ENCODE measurements around the gene PAPPA.

The PAPPA gene

GRCh38 chr9:116416421-116416820, 262.8 kb downstream of the PAPPA start:
- no peaks in the 10 kb centered on the region for H3K36me3 ChIP-seq (ENCODE audit: control insufficient read depth in 1 of 2, insufficient read depth in 2 of 2, low read length in 2 of 2)
- no peak overlapping the region for H3K4me3 ChIP-seq (ENCODE audit: low read depth in 1 of 2, low read length in 2 of 2)
- H3K27me3 ChIP-seq (ENCODE audit: low read depth, low read length), result no peaks in the 10 kb centered on the region
- no peak overlapping the region for H3K27ac ChIP-seq (ENCODE audit: low read length)
- H3K9me3 ChIP-seq (ENCODE audit: control insufficient read depth in 1 of 2, low read length in 2 of 2), result no peaks in the 10 kb centered on the region
- no peaks in the 10 kb centered on the region for H3K4me1 ChIP-seq (ENCODE audit: control insufficient read depth in 1 of 2, insufficient read depth in 2 of 2, low read length in 2 of 2)

GRCh38 chr9:116417464-116417863, 263.9 kb downstream of the PAPPA start:
- H3K4me1 ChIP-seq (ENCODE audit: control insufficient read depth in 1 of 2, insufficient read depth in 2 of 2, low read length in 2 of 2), result no peaks in the 10 kb centered on the region
- H3K27ac ChIP-seq (ENCODE audit: low read length), result no peak overlapping the region
- no peaks in the 10 kb centered on the region for H3K36me3 ChIP-seq (ENCODE audit: control insufficient read depth in 1 of 2, insufficient read depth in 2 of 2, low read length in 2 of 2)
- H3K9me3 ChIP-seq (ENCODE audit: control insufficient read depth in 1 of 2, low read length in 2 of 2), result no peaks in the 10 kb centered on the region
- no peak overlapping the region for H3K4me3 ChIP-seq (ENCODE audit: low read depth in 1 of 2, low read length in 2 of 2)
- no peaks in the 10 kb centered on the region for H3K27me3 ChIP-seq (ENCODE audit: low read depth, low read length)

- Histone ChIP-seq H3K27ac (ENCODE audit: low read length) (no peak overlapping the region), H3K36me3 (ENCODE audit: control insufficient read depth in 1 of 2, insufficient read depth in 2 of 2, low read length in 2 of 2) (no peaks in the 10 kb centered on the region), H3K4me1 (ENCODE audit: control insufficient read depth in 1 of 2, insufficient read depth in 2 of 2, low read length in 2 of 2) (no peaks in the 10 kb centered on the region), H3K4me3 (ENCODE audit: low read depth in 1 of 2, low read length in 2 of 2) (no peak overlapping the region), H3K27me3 (ENCODE audit: low read depth, low read length) (no peaks in the 10 kb centered on the region), H3K9me3 (ENCODE audit: control insufficient read depth in 1 of 2, low read length in 2 of 2) (no peaks in the 10 kb centered on the region)
Measured at GRCh38 chr9:116419181-116419580, 265.6 kb downstream of the PAPPA start.

- no peaks in the 10 kb centered on the region for H3K27me3 ChIP-seq (ENCODE audit: low read depth, low read length)
- H3K27ac ChIP-seq (ENCODE audit: low read length), result no peak overlapping the region
- peaks cover 0 to 11% of the 10 kb centered on the region in 2 donors for H3K36me3 ChIP-seq (ENCODE audit: control insufficient read depth in 1 of 2, insufficient read depth in 2 of 2, low read length in 2 of 2)
- H3K4me1 ChIP-seq (ENCODE audit: control insufficient read depth in 1 of 2, insufficient read depth in 2 of 2, low read length in 2 of 2), result no peaks in the 10 kb centered on the region
- H3K4me3 ChIP-seq (ENCODE audit: low read depth in 1 of 2, low read length in 2 of 2), result no peak overlapping the region
- H3K9me3 ChIP-seq (ENCODE audit: control insufficient read depth in 1 of 2, low read length in 2 of 2), result no peaks in the 10 kb centered on the region
Measured at GRCh38 chr9:116420993-116421538, 267.5 kb downstream of the PAPPA start.

GRCh38 chr9:116422119-116422979, 268.8 kb downstream of the PAPPA start:
- Histone ChIP-seq H3K36me3 (ENCODE audit: control insufficient read depth in 1 of 2, insufficient read depth in 2 of 2, low read length in 2 of 2) (peaks cover 0 to 11% of the 10 kb centered on the region in 2 donors), H3K27me3 (ENCODE audit: low read depth, low read length) (no peaks in the 10 kb centered on the region), H3K4me3 (ENCODE audit: low read depth in 1 of 2, low read length in 2 of 2) (no peak overlapping the region), H3K27ac (ENCODE audit: low read length) (no peak overlapping the region), H3K9me3 (ENCODE audit: control insufficient read depth in 1 of 2, low read length in 2 of 2) (no peaks in the 10 kb centered on the region), H3K4me1 (ENCODE audit: control insufficient read depth in 1 of 2, insufficient read depth in 2 of 2, low read length in 2 of 2) (no peaks in the 10 kb centered on the region)

GRCh38 chr9:116423149-116423548, 269.6 kb downstream of the PAPPA start:
- Histone ChIP-seq H3K9me3 (ENCODE audit: control insufficient read depth in 1 of 2, low read length in 2 of 2) (no peaks in the 10 kb centered on the region), H3K36me3 (ENCODE audit: control insufficient read depth in 1 of 2, insufficient read depth in 2 of 2, low read length in 2 of 2) (peaks cover 0 to 11% of the 10 kb centered on the region in 2 donors), H3K27ac (ENCODE audit: low read length) (no peak overlapping the region), H3K27me3 (ENCODE audit: low read depth, low read length) (no peaks in the 10 kb centered on the region), H3K4me3 (ENCODE audit: low read depth in 1 of 2, low read length in 2 of 2) (no peak overlapping the region), H3K4me1 (ENCODE audit: control insufficient read depth in 1 of 2, insufficient read depth in 2 of 2, low read length in 2 of 2) (no peaks in the 10 kb centered on the region)

GRCh38 chr9:116425244-116425643, 271.7 kb downstream of the PAPPA start:
- peaks cover 0 to 11% of the 10 kb centered on the region in 2 donors for H3K36me3 ChIP-seq (ENCODE audit: control insufficient read depth in 1 of 2, insufficient read depth in 2 of 2, low read length in 2 of 2)

GRCh38 chr9:116430849-116431248, 277.3 kb downstream of the PAPPA start:
- Histone ChIP-seq H3K4me3 (ENCODE audit: low read depth in 1 of 2, low read length in 2 of 2) (no peak overlapping the region), H3K9me3 (ENCODE audit: control insufficient read depth in 1 of 2, low read length in 2 of 2) (no peaks in the 10 kb centered on the region), H3K4me1 (ENCODE audit: control insufficient read depth in 1 of 2, insufficient read depth in 2 of 2, low read length in 2 of 2) (no peaks in the 10 kb centered on the region), H3K27me3 (ENCODE audit: low read depth, low read length) (no peaks in the 10 kb centered on the region), H3K27ac (ENCODE audit: low read length) (no peak overlapping the region), H3K36me3 (ENCODE audit: control insufficient read depth in 1 of 2, insufficient read depth in 2 of 2, low read length in 2 of 2) (peaks cover 0 to 1% of the 10 kb centered on the region in 2 donors)

More at GRCh38 chr9:116425244-116425643, 271.7 kb downstream of the PAPPA start:
- H3K27me3 ChIP-seq (ENCODE audit: low read depth, low read length), result no peaks in the 10 kb centered on the region
- H3K4me1 ChIP-seq (ENCODE audit: control insufficient read depth in 1 of 2, insufficient read depth in 2 of 2, low read length in 2 of 2), result no peaks in the 10 kb centered on the region
- H3K27ac ChIP-seq (ENCODE audit: low read length), result no peak overlapping the region
- no peak overlapping the region for H3K4me3 ChIP-seq (ENCODE audit: low read depth in 1 of 2, low read length in 2 of 2)
- no peaks in the 10 kb centered on the region for H3K9me3 ChIP-seq (ENCODE audit: control insufficient read depth in 1 of 2, low read length in 2 of 2)

GRCh38 chr9:116432051-116432450, 278.5 kb downstream of the PAPPA start:
- H3K27ac ChIP-seq (ENCODE audit: low read length), result no peak overlapping the region
- no peaks in the 10 kb centered on the region for H3K36me3 ChIP-seq (ENCODE audit: control insufficient read depth in 1 of 2, insufficient read depth in 2 of 2, low read length in 2 of 2)
- H3K9me3 ChIP-seq (ENCODE audit: control insufficient read depth in 1 of 2, low read length in 2 of 2), result no peaks in the 10 kb centered on the region
- H3K4me3 ChIP-seq (ENCODE audit: low read depth in 1 of 2, low read length in 2 of 2), result no peak overlapping the region
- H3K4me1 ChIP-seq (ENCODE audit: control insufficient read depth in 1 of 2, insufficient read depth in 2 of 2, low read length in 2 of 2), result no peaks in the 10 kb centered on the region
- H3K27me3 ChIP-seq (ENCODE audit: low read depth, low read length), result no peaks in the 10 kb centered on the region

- Histone ChIP-seq H3K27ac (ENCODE audit: low read length) (no peak overlapping the region), H3K4me3 (ENCODE audit: low read depth in 1 of 2, low read length in 2 of 2) (no peak overlapping the region), H3K36me3 (ENCODE audit: control insufficient read depth in 1 of 2, insufficient read depth in 2 of 2, low read length in 2 of 2) (peaks cover 0 to 9% of the 10 kb centered on the region in 2 donors), H3K9me3 (ENCODE audit: control insufficient read depth in 1 of 2, low read length in 2 of 2) (no peaks in the 10 kb centered on the region), H3K4me1 (ENCODE audit: control insufficient read depth in 1 of 2, insufficient read depth in 2 of 2, low read length in 2 of 2) (no peaks in the 10 kb centered on the region), H3K27me3 (ENCODE audit: low read depth, low read length) (no peaks in the 10 kb centered on the region)
Measured at GRCh38 chr9:116434314-116434713, 280.7 kb downstream of the PAPPA start.

- no peaks in the 10 kb centered on the region for H3K9me3 ChIP-seq (ENCODE audit: control insufficient read depth in 1 of 2, low read length in 2 of 2)
- H3K4me3 ChIP-seq (ENCODE audit: low read depth in 1 of 2, low read length in 2 of 2), result no peak overlapping the region
- no peaks in the 10 kb centered on the region for H3K4me1 ChIP-seq (ENCODE audit: control insufficient read depth in 1 of 2, insufficient read depth in 2 of 2, low read length in 2 of 2)
- no peaks in the 10 kb centered on the region for H3K27me3 ChIP-seq (ENCODE audit: low read depth, low read length)
- H3K36me3 ChIP-seq (ENCODE audit: control insufficient read depth in 1 of 2, insufficient read depth in 2 of 2, low read length in 2 of 2), result peaks cover 5 to 13% of the 10 kb centered on the region in 2 donors
- H3K27ac ChIP-seq (ENCODE audit: low read length), result no peak overlapping the region
Measured at GRCh38 chr9:116435706-116436105, 282.1 kb downstream of the PAPPA start.

All from muscle layer of duodenum (tissue), 2 donors.